SK-N-SH (cell line): ENCODE measurements around the gene SKA1.

ENCODE experiments used
- EP300 ChIP-seq, 2 experiments: IDR thresholded peaks; 2 replicates each; pipeline versions ENCODE4 v1.4.0 to v1.6.1; 2012; ENCODE audit warnings: borderline replicate concordance in 1 of 2, low read depth in 1 of 2, low read length in 1 of 2
- GABPA ChIP-seq: IDR thresholded peaks from 2 replicates; pipeline ENCODE4 v1.4.0; 2012; ENCODE audit warnings: low read depth, mild to moderate bottlenecking
- JUND ChIP-seq: IDR thresholded peaks from 2 replicates; pipeline ENCODE4 v1.4.0; 2012
- MEF2A ChIP-seq: IDR thresholded peaks from 2 replicates; pipeline ENCODE4 v1.4.0; 2012; ENCODE audit warnings: low read depth, borderline replicate concordance
- RAD21 ChIP-seq: IDR thresholded peaks from 2 replicates; pipeline ENCODE4 v1.6.1; 2012; ENCODE audit warnings: mild to moderate bottlenecking, low read length
- TAF1 ChIP-seq: IDR thresholded peaks from 2 replicates; pipeline ENCODE4 v1.6.1; 2012; ENCODE audit warnings: low read depth, mild to moderate bottlenecking, low read length, moderate library complexity, borderline replicate concordance
- YY1 ChIP-seq: IDR thresholded peaks from 2 replicates; pipeline ENCODE4 v1.4.0; 2012; ENCODE audit warnings: low read depth, mild to moderate bottlenecking
- TF ChIP-seq, protein P1 (sequence below): fragments of 200-600 bp; sonication (generic); IDR thresholded peaks from 2 replicates; pipeline ENCODE4 v1.6.1; 2017; ENCODE audit warnings: antibody characterized with exemption, mild to moderate bottlenecking, moderate library complexity
- TF ChIP-seq, protein P2 (sequence below): IDR thresholded peaks from 2 replicates; pipeline ENCODE4 v1.4.0; 2012; ENCODE audit warnings: low read depth
- TF ChIP-seq, protein P3 (sequence below): IDR thresholded peaks from 2 replicates; pipeline ENCODE4; 2012

DNA sequence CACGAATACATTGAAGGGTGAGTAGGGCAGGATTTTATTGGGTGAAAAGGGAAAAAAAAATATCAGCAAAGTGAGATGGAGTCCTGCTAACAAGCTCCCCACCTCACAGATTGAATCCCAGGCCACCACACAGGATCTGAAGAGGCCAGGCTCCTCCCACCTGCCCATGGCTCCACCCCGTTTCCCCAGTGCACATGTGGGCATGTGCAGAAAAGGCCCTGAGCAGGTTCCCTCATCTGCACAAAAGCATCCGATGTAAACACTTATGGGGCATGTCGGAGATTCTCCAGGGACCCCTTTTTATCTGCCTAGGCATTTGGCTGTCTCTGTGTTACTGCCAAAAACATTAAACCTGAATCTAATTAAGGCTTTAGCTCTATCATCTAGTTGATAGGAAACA, 35.2 kb downstream of the SKA1 start:
- no peak for TF ChIP-seq YY1
- TF ChIP-seq, protein P1, sequence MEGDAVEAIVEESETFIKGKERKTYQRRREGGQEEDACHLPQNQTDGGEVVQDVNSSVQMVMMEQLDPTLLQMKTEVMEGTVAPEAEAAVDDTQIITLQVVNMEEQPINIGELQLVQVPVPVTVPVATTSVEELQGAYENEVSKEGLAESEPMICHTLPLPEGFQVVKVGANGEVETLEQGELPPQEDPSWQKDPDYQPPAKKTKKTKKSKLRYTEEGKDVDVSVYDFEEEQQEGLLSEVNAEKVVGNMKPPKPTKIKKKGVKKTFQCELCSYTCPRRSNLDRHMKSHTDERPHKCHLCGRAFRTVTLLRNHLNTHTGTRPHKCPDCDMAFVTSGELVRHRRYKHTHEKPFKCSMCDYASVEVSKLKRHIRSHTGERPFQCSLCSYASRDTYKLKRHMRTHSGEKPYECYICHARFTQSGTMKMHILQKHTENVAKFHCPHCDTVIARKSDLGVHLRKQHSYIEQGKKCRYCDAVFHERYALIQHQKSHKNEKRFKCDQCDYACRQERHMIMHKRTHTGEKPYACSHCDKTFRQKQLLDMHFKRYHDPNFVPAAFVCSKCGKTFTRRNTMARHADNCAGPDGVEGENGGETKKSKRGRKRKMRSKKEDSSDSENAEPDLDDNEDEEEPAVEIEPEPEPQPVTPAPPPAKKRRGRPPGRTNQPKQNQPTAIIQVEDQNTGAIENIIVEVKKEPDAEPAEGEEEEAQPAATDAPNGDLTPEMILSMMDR, result no peak
- no peak for TF ChIP-seq TAF1
- TF ChIP-seq MEF2A, result no peak
- TF ChIP-seq, protein P2, sequence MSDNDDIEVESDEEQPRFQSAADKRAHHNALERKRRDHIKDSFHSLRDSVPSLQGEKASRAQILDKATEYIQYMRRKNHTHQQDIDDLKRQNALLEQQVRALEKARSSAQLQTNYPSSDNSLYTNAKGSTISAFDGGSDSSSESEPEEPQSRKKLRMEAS, result no peak
- no peak for TF ChIP-seq RAD21
- no peak for TF ChIP-seq EP300 (IDR thresholded peaks at IDR 0.05; ENCODE audit: borderline replicate concordance in 1 of 2, low read depth in 1 of 2, low read length in 1 of 2)
- TF ChIP-seq, protein P3, sequence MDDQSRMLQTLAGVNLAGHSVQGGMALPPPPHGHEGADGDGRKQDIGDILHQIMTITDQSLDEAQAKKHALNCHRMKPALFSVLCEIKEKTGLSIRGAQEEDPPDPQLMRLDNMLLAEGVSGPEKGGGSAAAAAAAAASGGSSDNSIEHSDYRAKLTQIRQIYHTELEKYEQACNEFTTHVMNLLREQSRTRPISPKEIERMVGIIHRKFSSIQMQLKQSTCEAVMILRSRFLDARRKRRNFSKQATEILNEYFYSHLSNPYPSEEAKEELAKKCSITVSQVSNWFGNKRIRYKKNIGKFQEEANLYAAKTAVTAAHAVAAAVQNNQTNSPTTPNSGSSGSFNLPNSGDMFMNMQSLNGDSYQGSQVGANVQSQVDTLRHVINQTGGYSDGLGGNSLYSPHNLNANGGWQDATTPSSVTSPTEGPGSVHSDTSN, result no peak
- no peak for TF ChIP-seq GABPA
- no peak for TF ChIP-seq JUND
